Ascending aorta (tissue), 2 donors: ENCODE measurements around the gene PROC. TPM values are rescaled to one million over a fixed set of nuclear protein-coding genes. Genes with fewer than 3 reads are reported as not detected.
"Not testable (repeated sequence)": the region's sequence is repeated elsewhere in the genome, so short reads cannot be mapped to it uniquely, and the experiment has no call there.

Experiments
- DNase-seq, 2 donors: peaks; one replicate each; pipeline ENCODE4 v3.0.0-alpha.2; 2019; ENCODE audit warnings: low spot score in 2 of 2
- H3K27ac ChIP-seq, 2 donors: fragments of 200-600 bp; sonication (generic); one replicate each; pipeline ENCODE4 v1.5.1; 2016 to 2017; ENCODE audit warnings: mild to moderate bottlenecking in 1 of 2
- H3K27me3 ChIP-seq: fragments of 200-600 bp; sonication (generic); one replicate; pipeline ENCODE4 v1.5.1; 2017
- H3K36me3 ChIP-seq, 2 donors: fragments of 200-600 bp; sonication (generic); one replicate each; pipeline ENCODE4 v1.5.1; 2016
- H3K4me1 ChIP-seq, 2 donors: fragments of 200-600 bp; sonication (generic); one replicate each; pipeline ENCODE4 v1.5.1; 2016 to 2017; ENCODE audit warnings: mild to moderate bottlenecking in 1 of 2
- H3K4me3 ChIP-seq, 2 donors: fragments of 200-600 bp; sonication (generic); one replicate each; pipeline ENCODE4 v1.5.1; 2016 to 2017; ENCODE audit warnings: mild to moderate bottlenecking in 1 of 2
- H3K9me3 ChIP-seq, 2 donors: fragments of 200-600 bp; sonication (generic); one replicate each; pipeline ENCODE4 v1.5.1; 2016
- CTCF ChIP-seq, 3 experiments: fragments of 200-600 bp in 2 of 3; fragments of 450-650 bp in 1 of 3; sonication (generic) in 2 of 3; IDR thresholded peaks; one replicate each; pipeline ENCODE4 v1.5.1; 2016 to 2019; ENCODE audit warnings: antibody characterized with exemption in 3 of 3, mild to moderate bottlenecking in 1 of 3, moderate library complexity in 1 of 3
- intact Hi-C: fragments of 100-400 bp; cut with DNase I; formaldehyde crosslinking; loops from one replicate; pipeline ENCODE4 v1.15.1; 2023
- total RNA-seq: library from RNA; depleted of rRNA; stranded (reverse); fragments of >200 nt; gene quantifications from one replicate; pipeline ENCODE4 v1.1.0, GENCODE V29; 2016

The PROC gene
- total RNA-seq, 1 donor from 2014 or later = not detected

- Histone ChIP-seq H3K4me3 (peak overlapping the region; percentile 56 to 68), H3K4me1 (peaks cover 14 to 61% of the 10 kb centered on the region in 2 donors), H3K9me3 (no peaks in the 10 kb centered on the region), H3K27me3 (no peaks in the 10 kb centered on the region), H3K27ac (peak overlapping the region; percentile 93 to 96), H3K36me3 (no peaks in the 10 kb centered on the region)
- intact Hi-C loops = no loop called here
- peak in 1 of 3 experiments; percentile 30 for TF ChIP-seq CTCF (IDR thresholded peaks at IDR 0.05)
- DNase-seq = peak; percentile 66 to 95
Observed at GRCh38 chr2:127408004-127408806, 10.0 kb upstream of the PROC start.

GRCh38 chr2:127408807-127409099, 9.5 kb upstream of the PROC start:
- DNase-seq = no peak
- no peak for TF ChIP-seq CTCF (IDR thresholded peaks at IDR 0.05)
- Histone ChIP-seq H3K4me3 (peak overlapping the region; percentile 56 to 68), H3K36me3 (no peaks in the 10 kb centered on the region), H3K27me3 (no peaks in the 10 kb centered on the region), H3K27ac (peak overlapping the region; percentile 93 to 96), H3K9me3 (no peaks in the 10 kb centered on the region), H3K4me1 (peaks cover 14 to 66% of the 10 kb centered on the region in 2 donors)
- intact Hi-C loops = no loop called here

- Histone ChIP-seq H3K27ac (peak overlapping the region; percentile 93 to 96), H3K4me1 (peaks cover 19 to 66% of the 10 kb centered on the region in 2 donors)
Observed at GRCh38 chr2:127409716-127410115, 8.5 kb upstream of the PROC start.

GRCh38 chr2:127410871-127411652, 7.2 kb upstream of the PROC start:
- H3K9me3 ChIP-seq = no peaks in the 10 kb centered on the region
- H3K27me3 ChIP-seq = no peaks in the 10 kb centered on the region
- intact Hi-C loops = loop anchor here (5.0 to 10.0 kb wide), 2 partner anchors 116 to 284 kb away; partner anchors contain the start of gene IWS1
- peak overlapping the region; percentile 93 to 96 for H3K27ac ChIP-seq
- peak in 1 of 2 donors; percentile 71 for DNase-seq
- peaks cover 19 to 66% of the 10 kb centered on the region in 2 donors for H3K4me1 ChIP-seq
- no peaks in the 10 kb centered on the region for H3K36me3 ChIP-seq
- peak overlapping the region in 1 of 2 donors; percentile 23 for H3K4me3 ChIP-seq
- TF ChIP-seq CTCF (IDR thresholded peaks at IDR 0.05) = no peak

More at GRCh38 chr2:127409716-127410115, 8.5 kb upstream of the PROC start:
- H3K4me3 ChIP-seq, H3K36me3 ChIP-seq, H3K9me3 ChIP-seq, H3K27me3 ChIP-seq, DNase-seq: not testable (repeated sequence)
- intact Hi-C loops = loop anchor here (5.0 to 10.0 kb wide), 2 partner anchors 118 to 285 kb away; partner anchors contain the start of gene IWS1

- intact Hi-C loops = loop anchor here (5.0 to 10.0 kb wide), 2 partner anchors 115 to 283 kb away; partner anchors contain the start of gene IWS1
- H3K9me3 ChIP-seq = no peaks in the 10 kb centered on the region
- H3K36me3 ChIP-seq = no peaks in the 10 kb centered on the region
- H3K4me1 ChIP-seq = peaks cover 19 to 64% of the 10 kb centered on the region in 2 donors
- H3K27ac ChIP-seq = peak overlapping the region; percentile 9 to 93
- DNase-seq = peak in 1 of 2 donors; percentile 72
- no peak for TF ChIP-seq CTCF (IDR thresholded peaks at IDR 0.05)
- no peaks in the 10 kb centered on the region for H3K27me3 ChIP-seq
- H3K4me3 ChIP-seq = no peak overlapping the region
Observed at GRCh38 chr2:127411653-127412369, 6.4 kb upstream of the PROC start.
